Fibroblast of pulmonary artery (primary cell): ENCODE measurements around the gene UGGT2.

Source experiments
- DNase-seq: peaks from one replicate; pipeline ENCODE4 v3.0.0-alpha.2; 2010; ENCODE audit warnings: low read depth
- H3K4me3 ChIP-seq: replicated peaks from 2 replicates; pipeline ENCODE4 v1.5.1; 2011; ENCODE audit warnings: low read depth, mild to moderate bottlenecking, control low read depth, low read length, moderate library complexity
- TF ChIP-seq, protein P1 (sequence below): IDR thresholded peaks from 2 replicates; pipeline ENCODE4 v1.5.1; 2011; ENCODE audit warnings: mild to moderate bottlenecking, control low read depth, low read length, inconsistent platforms; ENCODE audit errors: missing control alignments

UGGT2 gene

DNA sequence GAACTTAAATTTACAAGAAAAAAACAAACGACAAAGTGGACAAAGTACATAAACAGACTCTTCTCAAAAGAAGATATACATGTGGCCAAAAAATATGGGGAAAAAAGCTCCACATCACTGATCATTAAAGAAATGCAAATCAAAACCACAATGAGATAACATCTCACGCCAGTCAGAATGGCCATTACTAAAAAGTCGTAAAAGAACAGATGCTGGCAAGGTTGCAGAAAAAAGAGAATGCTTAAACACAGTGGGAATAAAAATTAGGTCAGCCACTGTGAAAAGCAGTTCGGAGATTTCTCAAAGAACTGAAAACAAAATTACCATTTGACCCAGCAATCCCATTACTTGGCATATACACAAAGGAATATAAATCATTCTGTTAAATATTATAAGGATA lies 132.7 kb downstream of the UGGT2 start:
- TF ChIP-seq, protein P1, sequence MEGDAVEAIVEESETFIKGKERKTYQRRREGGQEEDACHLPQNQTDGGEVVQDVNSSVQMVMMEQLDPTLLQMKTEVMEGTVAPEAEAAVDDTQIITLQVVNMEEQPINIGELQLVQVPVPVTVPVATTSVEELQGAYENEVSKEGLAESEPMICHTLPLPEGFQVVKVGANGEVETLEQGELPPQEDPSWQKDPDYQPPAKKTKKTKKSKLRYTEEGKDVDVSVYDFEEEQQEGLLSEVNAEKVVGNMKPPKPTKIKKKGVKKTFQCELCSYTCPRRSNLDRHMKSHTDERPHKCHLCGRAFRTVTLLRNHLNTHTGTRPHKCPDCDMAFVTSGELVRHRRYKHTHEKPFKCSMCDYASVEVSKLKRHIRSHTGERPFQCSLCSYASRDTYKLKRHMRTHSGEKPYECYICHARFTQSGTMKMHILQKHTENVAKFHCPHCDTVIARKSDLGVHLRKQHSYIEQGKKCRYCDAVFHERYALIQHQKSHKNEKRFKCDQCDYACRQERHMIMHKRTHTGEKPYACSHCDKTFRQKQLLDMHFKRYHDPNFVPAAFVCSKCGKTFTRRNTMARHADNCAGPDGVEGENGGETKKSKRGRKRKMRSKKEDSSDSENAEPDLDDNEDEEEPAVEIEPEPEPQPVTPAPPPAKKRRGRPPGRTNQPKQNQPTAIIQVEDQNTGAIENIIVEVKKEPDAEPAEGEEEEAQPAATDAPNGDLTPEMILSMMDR, result no peak
- H3K4me3 ChIP-seq, result no peak overlapping the region
- no peak for DNase-seq

GRCh38 chr13:95918860-95919259 lies 134.3 kb downstream of the UGGT2 start:
- TF ChIP-seq, protein P1, result no peak
- DNase-seq, result no peak
- no peak overlapping the region for H3K4me3 ChIP-seq

- no peak overlapping the region for H3K4me3 ChIP-seq
- no peak for DNase-seq
- TF ChIP-seq, protein P1, result no peak
Observed at GRCh38 chr13:95914991-95915501, 138.2 kb downstream of the UGGT2 start.

DNA sequence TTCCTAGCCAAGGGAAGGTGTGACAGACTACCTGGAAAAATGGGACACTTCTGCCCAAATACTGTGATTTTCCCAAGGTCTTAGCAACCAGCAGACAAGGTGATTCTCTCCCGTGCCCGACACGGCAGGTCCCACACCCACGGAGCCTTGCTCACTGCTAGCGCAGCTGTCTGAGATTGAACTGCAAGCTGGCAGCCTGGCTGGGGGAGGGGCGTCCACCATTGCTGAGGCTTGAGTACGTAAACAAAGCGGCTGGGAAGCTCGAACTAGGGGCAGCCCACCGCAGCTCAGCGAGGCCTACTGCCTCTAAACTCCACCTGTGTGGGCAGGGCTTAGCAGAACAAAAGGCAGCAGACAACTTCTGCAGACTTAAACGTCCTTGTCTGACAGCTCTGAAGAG lies 146.2 kb downstream of the UGGT2 start:
- TF ChIP-seq, protein P1, result no peak

DNA sequence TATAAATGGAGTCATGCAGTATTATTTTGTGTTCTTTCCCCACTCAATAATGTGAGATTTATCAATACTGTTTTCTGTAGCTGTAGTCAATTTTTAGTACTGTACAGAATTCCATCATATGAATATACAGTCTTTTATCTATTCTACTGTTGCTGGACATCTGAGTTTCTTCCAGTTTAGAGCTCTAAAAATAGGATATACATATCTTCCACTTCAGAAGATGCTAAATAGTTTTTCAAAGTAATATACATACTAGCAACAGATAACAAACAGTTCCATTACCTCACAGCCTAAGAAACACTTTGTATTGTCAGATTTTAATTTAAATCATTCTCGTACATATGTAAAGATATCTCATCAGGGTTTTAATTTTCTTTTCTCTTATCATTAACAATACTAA lies 149.6 kb downstream of the UGGT2 start:
- TF ChIP-seq, protein P1, result no peak
- no peak overlapping the region for H3K4me3 ChIP-seq
- no peak for DNase-seq

More for the DNA sequence above, 146.2 kb downstream of the UGGT2 start:
- no peak for DNase-seq
- no peak overlapping the region for H3K4me3 ChIP-seq

DNA sequence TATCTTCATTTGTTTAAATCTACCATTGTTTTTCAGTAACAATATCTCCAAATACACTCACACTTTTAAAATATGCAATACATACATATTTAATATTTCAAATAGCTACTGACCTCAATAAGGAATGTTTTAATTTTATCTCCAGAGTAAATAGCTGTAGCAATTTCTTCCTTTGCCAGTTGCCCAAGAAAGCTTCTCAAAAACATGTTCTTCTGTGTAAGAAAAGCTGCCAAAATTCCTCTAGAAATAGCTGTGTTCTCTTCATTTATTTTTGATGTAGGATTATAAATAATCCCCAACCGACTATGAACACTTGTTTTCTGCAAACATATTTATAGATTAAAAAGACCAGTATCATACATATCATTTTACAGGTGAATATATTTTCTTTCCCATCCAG lies 150.5 kb downstream of the UGGT2 start:
- TF ChIP-seq, protein P1, result no peak
- DNase-seq, result peak; percentile 40
- no peak overlapping the region for H3K4me3 ChIP-seq

DNA sequence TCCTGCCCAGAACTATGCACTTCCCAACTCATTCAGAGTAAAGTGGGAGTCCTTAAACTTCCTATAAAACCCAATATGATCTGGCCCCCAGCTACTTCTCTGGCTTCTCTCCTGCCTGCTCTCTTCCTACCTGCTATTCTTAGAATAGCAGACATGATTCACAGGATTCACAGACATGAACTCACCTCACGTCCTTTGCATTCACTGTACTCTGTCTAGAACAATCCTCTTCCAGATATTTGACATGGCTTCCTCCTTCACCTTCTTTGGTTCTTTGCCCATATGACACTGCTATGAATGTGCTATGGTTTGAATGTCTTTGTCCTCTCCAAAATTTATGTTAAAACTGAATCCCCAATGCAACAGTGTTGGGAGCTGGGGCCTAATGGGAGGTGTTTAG lies 154.9 kb downstream of the UGGT2 start:
- TF ChIP-seq, protein P1, result no peak
- DNase-seq, result no peak

More for the DNA sequence above, 154.9 kb downstream of the UGGT2 start:
- no peak overlapping the region for H3K4me3 ChIP-seq
